K562 (cell line): Measurements from ENCODE around the gene TADA1.

Experiments
- HMG20B ChIP-seq: fragments of 250-450 bp; sonication (Bioruptor Pico); IDR thresholded peaks from 2 replicates; pipeline ENCODE4 v1.5.0; 2021; ENCODE audit warnings: mild to moderate bottlenecking
- POLR2A ChIP-seq: fragments of 450-650 bp; conservative IDR thresholded peaks from 2 replicates; pipeline ENCODE4 v1.6.1; 2016

DNA sequence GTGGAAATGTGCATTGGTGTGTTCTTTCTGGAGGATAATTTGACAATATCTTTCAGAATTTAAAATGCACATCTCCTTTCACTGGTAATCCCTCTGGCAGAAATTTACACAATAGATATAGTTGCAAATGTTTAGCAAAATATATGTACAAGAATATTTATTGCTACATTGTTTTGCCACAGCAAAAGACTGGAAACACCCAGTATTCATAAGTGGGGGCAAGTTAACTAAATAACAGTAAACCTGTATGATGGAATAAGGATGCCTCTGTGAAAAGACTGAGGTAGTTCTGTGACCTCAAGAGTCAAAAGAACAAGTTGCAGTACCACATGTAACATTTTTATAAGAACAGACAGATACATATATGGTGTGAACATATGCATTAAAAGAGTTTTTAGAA is 13.7 kb upstream of the TADA1 start:
- no peak for TF ChIP-seq POLR2A
- TF ChIP-seq HMG20B, result no peak
